K562 (cell line): ENCODE data around the gene PPP1R3E. TPM values are rescaled to one million over a fixed set of nuclear protein-coding genes. Genes with fewer than 3 reads are reported as not detected.

ENCODE experiments used
- ARHGAP35 ChIP-seq: fragments of 450-650 bp; IDR thresholded peaks from 2 replicates; pipeline ENCODE4 v1.6.1; 2018; ENCODE audit not compliant: partially characterized antibody
- ARID2 ChIP-seq: fragments of 450-650 bp; IDR thresholded peaks from 2 replicates; pipeline ENCODE4 v1.6.1; 2017; ENCODE audit warnings: antibody characterized with exemption, mild to moderate bottlenecking
- BCL6 ChIP-seq: fragments of 250-450 bp; sonication (Bioruptor Pico); IDR thresholded peaks from 2 replicates; pipeline ENCODE4 v1.4.0; 2020
- CHD1 ChIP-seq: fragments of 200-600 bp; sonication (generic); IDR thresholded peaks from one replicate; pipeline ENCODE4 v1.6.1; 2012; ENCODE audit warnings: mild to moderate bottlenecking, moderate library complexity, low read length, inconsistent platforms
- ERF ChIP-seq: fragments of 450-650 bp; formaldehyde crosslinking; IDR thresholded peaks from 2 replicates; pipeline ENCODE4 v1.4.0; 2020; ENCODE audit warnings: mild to moderate bottlenecking, mixed read lengths
- FOXP1 ChIP-seq: sonication (generic); formaldehyde crosslinking; IDR thresholded peaks from 2 replicates; pipeline ENCODE4 v1.8.0; 2022; ENCODE audit warnings: mild to moderate bottlenecking, missing genetic modification reagents
- HDAC6 ChIP-seq: IDR thresholded peaks from 2 replicates; pipeline ENCODE4 v1.6.1; 2012; ENCODE audit warnings: low read depth, mild to moderate bottlenecking, control low read depth, inconsistent platforms, low read length, moderate library complexity
- KDM4B ChIP-seq, 2 experiments: fragments of 450-650 bp in 1 of 2; sonication (generic) in 1 of 2; IDR thresholded peaks; 2 replicates each; pipeline ENCODE4 v1.6.1; 2016 to 2017; ENCODE audit warnings: borderline replicate concordance in 2 of 2, antibody characterized with exemption in 1 of 2, low read depth in 1 of 2, mild to moderate bottlenecking in 1 of 2
- MCM5 ChIP-seq: fragments of 450-650 bp; IDR thresholded peaks from 2 replicates; pipeline ENCODE4 v1.6.1; 2016; ENCODE audit warnings: low read depth
- NBN ChIP-seq: fragments of 450-650 bp; IDR thresholded peaks from 2 replicates; pipeline ENCODE4 v1.6.1; 2016; ENCODE audit warnings: low read depth, mild to moderate bottlenecking
- RFX5 ChIP-seq: IDR thresholded peaks from 2 replicates; pipeline ENCODE4 v1.6.1; 2011; ENCODE audit warnings: low read depth, mild to moderate bottlenecking, improper control_type of control experiment, low read length
- TAF1 ChIP-seq: IDR thresholded peaks from 2 replicates; pipeline ENCODE4 v1.6.1; 2011; ENCODE audit warnings: mild to moderate bottlenecking, low read length, moderate library complexity; ENCODE audit not compliant: insufficient read depth, control insufficient read depth, severe bottlenecking; ENCODE audit errors: extremely low read depth
- TCF7L2 ChIP-seq: fragments of 150-350 bp; IDR thresholded peaks from 2 replicates; pipeline ENCODE4 v1.6.1; 2016; ENCODE audit warnings: low read depth, mild to moderate bottlenecking, low read length, moderate library complexity
- ZFP30 ChIP-seq: fragments of 250-450 bp; sonication (Bioruptor Pico); IDR thresholded peaks from 2 replicates; pipeline ENCODE4 v1.8.0; 2022; ENCODE audit warnings: moderate library complexity, mild to moderate bottlenecking, inconsistent platforms, borderline replicate concordance
- ZNF212 ChIP-seq: fragments of 450-650 bp; formaldehyde crosslinking; IDR thresholded peaks from 2 replicates; pipeline ENCODE4 v1.4.0; 2020; ENCODE audit warnings: mild to moderate bottlenecking
- ZNF23 ChIP-seq: fragments of 250-450 bp; sonication (Bioruptor Pico); IDR thresholded peaks from 2 replicates; pipeline ENCODE4 v1.4.0; 2020; ENCODE audit warnings: mild to moderate bottlenecking
- ZNF253 ChIP-seq: fragments of 250-450 bp; sonication (Bioruptor Pico); conservative IDR thresholded peaks from 2 replicates; pipeline ENCODE4 v1.6.1; 2021; ENCODE audit warnings: mild to moderate bottlenecking
- polyA plus RNA-seq, 8 experiments: library from polyadenylated mRNA; depleted of rRNA in 4 of 8; stranded (reverse) in 5 of 8; unstranded in 3 of 8; fragments of >200 nt; fragmentation: Nextera tagmentation in 2 of 8; fragmentation: Illumina TruSeq in 1 of 8; extraction: Ambion mirVana in 2 of 8; extraction: Trizol in 1 of 8; gene quantifications; 2 replicates each; pipeline versions ENCODE4 v1.2.1 to v1.2.3, GENCODE V29; 2011 to 2014; ENCODE audit warnings: inconsistent platforms in 1 of 8, missing spikeins in 1 of 8
- total RNA-seq, 7 experiments: library from RNA; depleted of rRNA in 6 of 7; stranded (reverse); fragments of >200 nt in 6 of 7; fragmentation: Illumina TruSeq in 2 of 7; extraction: Trizol in 2 of 7; gene quantifications; 2 replicates each; pipeline versions ENCODE4 v1.2.1 to v1.2.3, GENCODE V29; 2011 to 2021; ENCODE audit warnings: low replicate concordance in 1 of 7
- TF ChIP-seq, protein P1 (sequence below): fragments of 150-350 bp; conservative IDR thresholded peaks from 2 replicates; pipeline ENCODE4 v1.6.1; 2014; ENCODE audit warnings: low read length
- TF ChIP-seq, protein P2 (sequence below): sonication (generic); formaldehyde crosslinking; IDR thresholded peaks from 2 replicates; pipeline ENCODE4 v1.8.0; 2022; ENCODE audit warnings: mild to moderate bottlenecking, missing genetic modification reagents
- TF ChIP-seq, protein P3 (sequence below): fragments of 450-650 bp; IDR thresholded peaks from 2 replicates; pipeline ENCODE4 v1.6.1; 2016; ENCODE audit warnings: borderline replicate concordance
- TF ChIP-seq, protein P4 (sequence below): fragments of 250-450 bp; sonication (Bioruptor Pico); IDR thresholded peaks from 2 replicates; pipeline ENCODE4 v1.4.0; 2020

PPP1R3E gene
- total and polyA plus RNA-seq, 9 of the 15 experiments (the other 6 are each of a cell fraction or from before 2014, with no cell fraction given) = 3.2 to 18.4 (median 7.6) TPM

DNA sequence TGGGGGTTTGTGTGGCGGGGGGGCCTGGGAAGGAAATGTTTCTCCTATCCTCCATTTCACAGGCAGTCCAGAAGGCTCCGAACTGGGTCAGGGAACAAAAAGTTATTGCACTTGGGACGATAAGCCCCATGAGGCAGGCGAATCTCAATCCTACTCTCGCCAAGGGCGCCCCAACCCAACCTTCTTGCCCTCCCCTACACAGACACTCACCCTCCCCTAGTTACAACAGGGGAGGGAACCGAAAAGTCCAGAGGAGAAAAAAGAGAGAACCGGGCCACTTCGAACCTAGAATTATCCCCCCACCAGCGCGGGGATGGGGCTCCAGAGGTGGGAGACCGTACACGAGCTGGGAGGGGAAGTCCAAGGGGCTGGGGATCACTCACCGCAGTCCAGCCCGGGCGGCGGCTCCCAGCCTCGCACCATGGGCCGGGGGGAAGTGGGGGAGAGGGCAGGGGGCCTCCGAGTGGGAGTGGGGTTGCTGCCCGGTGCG lies 17.1 kb downstream of the PPP1R3E start (continued):
- TF ChIP-seq, protein P1, sequence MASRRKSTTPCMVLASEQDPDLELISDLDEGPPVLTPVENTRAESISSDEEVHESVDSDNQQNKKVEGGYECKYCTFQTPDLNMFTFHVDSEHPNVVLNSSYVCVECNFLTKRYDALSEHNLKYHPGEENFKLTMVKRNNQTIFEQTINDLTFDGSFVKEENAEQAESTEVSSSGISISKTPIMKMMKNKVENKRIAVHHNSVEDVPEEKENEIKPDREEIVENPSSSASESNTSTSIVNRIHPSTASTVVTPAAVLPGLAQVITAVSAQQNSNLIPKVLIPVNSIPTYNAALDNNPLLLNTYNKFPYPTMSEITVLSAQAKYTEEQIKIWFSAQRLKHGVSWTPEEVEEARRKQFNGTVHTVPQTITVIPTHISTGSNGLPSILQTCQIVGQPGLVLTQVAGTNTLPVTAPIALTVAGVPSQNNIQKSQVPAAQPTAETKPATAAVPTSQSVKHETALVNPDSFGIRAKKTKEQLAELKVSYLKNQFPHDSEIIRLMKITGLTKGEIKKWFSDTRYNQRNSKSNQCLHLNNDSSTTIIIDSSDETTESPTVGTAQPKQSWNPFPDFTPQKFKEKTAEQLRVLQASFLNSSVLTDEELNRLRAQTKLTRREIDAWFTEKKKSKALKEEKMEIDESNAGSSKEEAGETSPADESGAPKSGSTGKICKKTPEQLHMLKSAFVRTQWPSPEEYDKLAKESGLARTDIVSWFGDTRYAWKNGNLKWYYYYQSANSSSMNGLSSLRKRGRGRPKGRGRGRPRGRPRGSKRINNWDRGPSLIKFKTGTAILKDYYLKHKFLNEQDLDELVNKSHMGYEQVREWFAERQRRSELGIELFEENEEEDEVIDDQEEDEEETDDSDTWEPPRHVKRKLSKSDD = no peak
- TF ChIP-seq NBN (no peak), ZFP30 (CRISPR knock-in tag) (no peak), ZNF253 (CRISPR knock-in tag) (no peak), TAF1 (no peak), HDAC6 (no peak), BCL6 (CRISPR knock-in tag) (no peak), ARID2 (peak; percentile 40; the same call in 1 of the 2 replicates), RFX5 (no peak), ZNF212 (CRISPR knock-in tag) (no peak), MCM5 (no peak), CHD1 (no peak), ARHGAP35 (no peak), FOXP1 (CRISPR knock-in tag) (no peak), ZNF23 (CRISPR knock-in tag) (no peak), TCF7L2 (no peak), ERF (no peak), KDM4B (IDR thresholded peaks at IDR 0.05; ENCODE audit: borderline replicate concordance in 2 of 2, low read depth in 1 of 2) (no peak)
- TF ChIP-seq, protein P2, sequence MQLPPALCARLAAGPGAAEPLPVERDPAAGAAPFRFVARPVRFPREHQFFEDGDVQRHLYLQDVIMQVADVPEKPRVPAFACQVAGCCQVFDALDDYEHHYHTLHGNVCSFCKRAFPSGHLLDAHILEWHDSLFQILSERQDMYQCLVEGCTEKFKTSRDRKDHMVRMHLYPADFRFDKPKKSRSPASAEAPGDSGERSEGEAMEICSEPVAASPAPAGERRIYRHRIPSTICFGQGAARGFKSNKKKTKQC = 0 out of 2 replicates have a peak, but pooled peaks have one; percentile 34
- TF ChIP-seq, protein P3, sequence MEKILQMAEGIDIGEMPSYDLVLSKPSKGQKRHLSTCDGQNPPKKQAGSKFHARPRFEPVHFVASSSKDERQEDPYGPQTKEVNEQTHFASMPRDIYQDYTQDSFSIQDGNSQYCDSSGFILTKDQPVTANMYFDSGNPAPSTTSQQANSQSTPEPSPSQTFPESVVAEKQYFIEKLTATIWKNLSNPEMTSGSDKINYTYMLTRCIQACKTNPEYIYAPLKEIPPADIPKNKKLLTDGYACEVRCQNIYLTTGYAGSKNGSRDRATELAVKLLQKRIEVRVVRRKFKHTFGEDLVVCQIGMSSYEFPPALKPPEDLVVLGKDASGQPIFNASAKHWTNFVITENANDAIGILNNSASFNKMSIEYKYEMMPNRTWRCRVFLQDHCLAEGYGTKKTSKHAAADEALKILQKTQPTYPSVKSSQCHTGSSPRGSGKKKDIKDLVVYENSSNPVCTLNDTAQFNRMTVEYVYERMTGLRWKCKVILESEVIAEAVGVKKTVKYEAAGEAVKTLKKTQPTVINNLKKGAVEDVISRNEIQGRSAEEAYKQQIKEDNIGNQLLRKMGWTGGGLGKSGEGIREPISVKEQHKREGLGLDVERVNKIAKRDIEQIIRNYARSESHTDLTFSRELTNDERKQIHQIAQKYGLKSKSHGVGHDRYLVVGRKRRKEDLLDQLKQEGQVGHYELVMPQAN = 0 out of 2 replicates have a peak, but pooled peaks have one; percentile 43
- TF ChIP-seq, protein P4, sequence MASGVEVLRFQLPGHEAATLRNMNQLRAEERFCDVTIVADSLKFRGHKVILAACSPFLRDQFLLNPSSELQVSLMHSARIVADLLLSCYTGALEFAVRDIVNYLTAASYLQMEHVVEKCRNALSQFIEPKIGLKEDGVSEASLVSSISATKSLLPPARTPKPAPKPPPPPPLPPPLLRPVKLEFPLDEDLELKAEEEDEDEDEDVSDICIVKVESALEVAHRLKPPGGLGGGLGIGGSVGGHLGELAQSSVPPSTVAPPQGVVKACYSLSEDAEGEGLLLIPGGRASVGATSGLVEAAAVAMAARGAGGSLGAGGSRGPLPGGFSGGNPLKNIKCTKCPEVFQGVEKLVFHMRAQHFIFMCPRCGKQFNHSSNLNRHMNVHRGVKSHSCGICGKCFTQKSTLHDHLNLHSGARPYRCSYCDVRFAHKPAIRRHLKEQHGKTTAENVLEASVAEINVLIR = no peak
